Activated CD4-positive, alpha-beta memory T cell treated with anti-CD3 and anti-CD28 coated beads, Interleukin-2, amount 10 ng/mL, durations not matched to agents 7 days and 5 days (primary cell): Measurements from ENCODE around the gene RNF141. TPM values are rescaled to one million over a fixed set of nuclear protein-coding genes. Genes with fewer than 3 reads are reported as not detected.

Experiments used
- CTCF ChIA-PET: fragments of 350-600 bp; sonication (Branson Sonifier 250); formaldehyde crosslinking; loops from one replicate; lab custom pipeline; 2021; ENCODE audit warnings: antibody characterized with exemption, inconsistent platforms; lab: Charles Lee
- POLR2A ChIA-PET: fragments of 350-600 bp; sonication (Branson Sonifier 250); formaldehyde crosslinking; loops from one replicate; lab custom pipeline; 2021; ENCODE audit warnings: antibody characterized with exemption; lab: Charles Lee
- DNase-seq: peaks from one replicate; pipeline ENCODE4 v3.0.0-alpha.2; 2020
- H3K27ac Mint-ChIP-seq: one replicate; pipeline ENCODE4 v1.8.0; 2021; ENCODE audit warnings: mild to moderate bottlenecking, mixed read lengths
- H3K27me3 Mint-ChIP-seq: one replicate; pipeline ENCODE4 v1.8.0; 2021; ENCODE audit warnings: mixed read lengths
- H3K36me3 Mint-ChIP-seq: one replicate; pipeline ENCODE4 v1.8.0; 2021; ENCODE audit warnings: low read depth, mixed read lengths
- H3K4me1 Mint-ChIP-seq: one replicate; pipeline ENCODE4 v1.8.0; 2021; ENCODE audit warnings: mixed read lengths
- H3K4me3 Mint-ChIP-seq: one replicate; pipeline ENCODE4 v1.8.0; 2021; ENCODE audit warnings: mild to moderate bottlenecking, mixed read lengths
- H3K9me3 Mint-ChIP-seq: one replicate; pipeline ENCODE4 v1.8.0; 2021; ENCODE audit warnings: mixed read lengths
- total RNA-seq, 2 experiments: library from RNA; stranded (reverse); gene quantifications; one replicate each; pipeline ENCODE4 v1.2.3, GENCODE V29; 2021

Gene RNF141
- total RNA-seq, 2 experiments from 2014 or later = 12.2 to 12.3 TPM

- Mint-ChIP-seq H3K4me1 (peaks cover 9% of the 10 kb centered on the region), H3K9me3 (no peaks in the 10 kb centered on the region), H3K27me3 (no peaks in the 10 kb centered on the region), H3K36me3 (peaks cover 58% of the 10 kb centered on the region), H3K27ac (no peak overlapping the region), H3K4me3 (no peak overlapping the region)
- POLR2A ChIA-PET = no interaction called here
- no peak for DNase-seq
- CTCF ChIA-PET = interaction anchor here (0.5 kb wide), 1 partner anchor 1556 kb away, joined by 3 read pairs; no protein-coding TSS in a partner anchor
Measured at GRCh38 chr11:10490032-10490397, 51.0 kb downstream of the RNF141 start.

DNA sequence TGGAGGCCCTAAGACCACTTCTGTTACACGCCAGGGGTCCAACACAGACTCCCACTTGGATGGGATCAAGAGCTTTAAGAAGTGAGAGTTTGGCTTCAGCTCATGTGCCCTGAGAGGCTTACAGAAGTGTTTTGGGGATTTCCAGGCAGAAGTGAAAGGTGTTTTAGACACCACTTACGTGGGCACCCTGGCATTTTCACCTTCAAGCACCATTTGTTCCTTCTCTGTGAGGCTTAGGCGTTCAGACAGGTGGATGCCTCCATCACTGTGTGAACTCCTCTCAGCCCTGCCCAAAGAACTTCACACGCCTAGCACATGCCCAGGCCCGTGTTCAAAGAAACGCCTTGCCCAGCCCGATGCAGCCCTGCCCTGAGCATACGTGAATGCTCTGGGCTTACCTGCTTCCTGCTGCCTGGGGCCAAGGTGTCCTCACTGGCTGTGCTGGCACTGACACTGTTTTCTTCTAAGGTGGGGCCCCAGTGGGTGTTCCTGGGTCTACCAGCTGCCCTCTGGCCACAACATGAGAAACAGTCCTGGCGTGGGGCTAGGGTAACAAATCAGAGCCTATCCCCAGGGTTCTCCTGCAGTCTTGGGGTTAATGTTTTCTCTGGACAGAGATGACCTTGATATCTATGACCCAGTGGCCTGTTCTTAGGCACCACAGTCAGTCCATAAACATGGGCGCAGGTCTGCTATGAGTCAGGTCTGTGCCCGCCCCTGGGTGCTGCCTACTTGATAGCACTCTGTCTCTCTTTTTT, 51.9 kb downstream of the RNF141 start:
- POLR2A ChIA-PET = no interaction called here
- no peaks in the 10 kb centered on the region for H3K27me3 Mint-ChIP-seq
- CTCF ChIA-PET = interaction anchor here (0.5 to 1.3 kb wide), 2 partner anchors 52 to 1557 kb away, joined by 3 read pairs; partner anchors contain the start of gene RNF141

GRCh38 chr11:10488121-10488933, 52.7 kb downstream of the RNF141 start:
- peaks cover 54% of the 10 kb centered on the region for H3K36me3 Mint-ChIP-seq
- H3K4me1 Mint-ChIP-seq = peaks cover 9% of the 10 kb centered on the region
- no peak overlapping the region for H3K27ac Mint-ChIP-seq
- POLR2A ChIA-PET = interaction anchor here (1.6 kb wide), 1 partner anchor 29 kb away, joined by 3 read pairs; no protein-coding TSS in a partner anchor
- H3K4me3 Mint-ChIP-seq = no peak overlapping the region
- no peaks in the 10 kb centered on the region for H3K9me3 Mint-ChIP-seq
- no peak for DNase-seq
- H3K27me3 Mint-ChIP-seq = no peaks in the 10 kb centered on the region
- CTCF ChIA-PET = interaction anchor here (1.3 kb wide), 1 partner anchor 53 kb away, joined by 3 read pairs; the partner anchor contains the start of gene RNF141

More for the DNA sequence above, 51.9 kb downstream of the RNF141 start:
- DNase-seq = no peak
- no peak overlapping the region for H3K27ac Mint-ChIP-seq
- H3K4me3 Mint-ChIP-seq = no peak overlapping the region
- no peaks in the 10 kb centered on the region for H3K9me3 Mint-ChIP-seq
- peaks cover 57% of the 10 kb centered on the region for H3K36me3 Mint-ChIP-seq
- peaks cover 9% of the 10 kb centered on the region for H3K4me1 Mint-ChIP-seq

DNA sequence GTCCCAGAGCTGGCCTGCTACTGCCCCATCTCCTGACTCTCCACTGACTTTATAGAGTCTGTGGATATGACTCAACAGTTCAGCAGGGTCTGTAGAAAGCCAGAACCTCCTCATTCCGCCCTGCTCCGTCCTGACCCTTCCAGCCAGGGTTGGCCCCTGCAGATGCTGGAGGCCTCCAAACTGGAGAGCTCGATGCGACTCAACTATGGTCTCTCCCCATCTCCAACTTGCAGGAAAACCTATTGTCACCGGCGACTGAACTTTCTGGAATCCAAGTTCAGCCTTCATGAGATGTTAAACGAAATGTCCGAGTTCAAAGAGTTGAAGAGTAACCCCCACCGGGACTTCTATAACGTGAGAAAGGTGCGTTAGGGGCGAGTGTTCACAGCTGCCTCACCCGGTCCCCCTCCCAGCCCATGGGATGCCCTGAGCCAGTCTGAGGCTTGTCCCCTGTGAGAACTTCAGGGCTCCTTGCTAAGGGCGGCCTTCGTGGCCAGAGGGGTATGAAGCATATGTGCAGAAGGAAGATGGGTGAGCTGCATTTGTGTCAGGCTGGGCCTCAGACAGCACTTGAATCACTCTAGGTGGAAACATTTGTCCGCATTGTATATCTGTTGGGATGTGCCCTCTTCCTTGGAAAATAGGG, 53.9 kb downstream of the RNF141 start:
- no peaks in the 10 kb centered on the region for H3K27me3 Mint-ChIP-seq
- H3K4me1 Mint-ChIP-seq = peaks cover 9% of the 10 kb centered on the region
- no peak overlapping the region for H3K27ac Mint-ChIP-seq
- no peak for DNase-seq
- H3K4me3 Mint-ChIP-seq = no peak overlapping the region
- H3K9me3 Mint-ChIP-seq = no peaks in the 10 kb centered on the region
- ChIA-PET POLR2A (interaction anchor here (1.6 kb wide), 1 partner anchor 28 kb away, joined by 3 read pairs; no protein-coding TSS in a partner anchor), CTCF (no interaction called here)
- H3K36me3 Mint-ChIP-seq = peaks cover 47% of the 10 kb centered on the region

GRCh38 chr11:10486161-10486840, 54.7 kb downstream of the RNF141 start:
- Mint-ChIP-seq H3K4me3 (no peak overlapping the region), H3K27me3 (no peaks in the 10 kb centered on the region), H3K9me3 (no peaks in the 10 kb centered on the region), H3K27ac (no peak overlapping the region), H3K36me3 (peaks cover 45% of the 10 kb centered on the region), H3K4me1 (peaks cover 9% of the 10 kb centered on the region)
- POLR2A ChIA-PET = interaction anchor here (1.6 kb wide), 1 partner anchor 27 kb away, joined by 3 read pairs; no protein-coding TSS in a partner anchor
- DNase-seq = no peak
- CTCF ChIA-PET = interaction anchor here (1.3 kb wide), 1 partner anchor 55 kb away, joined by 5 read pairs; the partner anchor contains the start of gene RNF141

- Mint-ChIP-seq H3K4me3 (no peak overlapping the region), H3K27me3 (no peaks in the 10 kb centered on the region), H3K4me1 (peaks cover 9% of the 10 kb centered on the region), H3K27ac (no peak overlapping the region), H3K9me3 (no peaks in the 10 kb centered on the region), H3K36me3 (peaks cover 47% of the 10 kb centered on the region)
- ChIA-PET POLR2A (no interaction called here), CTCF (interaction anchor here (1.3 kb wide), 1 partner anchor 56 kb away, joined by 5 read pairs; the partner anchor contains the start of gene RNF141)
- no peak for DNase-seq
Measured at GRCh38 chr11:10485646-10486045, 55.3 kb downstream of the RNF141 start.

GRCh38 chr11:10484461-10485180, 56.4 kb downstream of the RNF141 start:
- H3K36me3 Mint-ChIP-seq = peaks cover 44% of the 10 kb centered on the region
- H3K9me3 Mint-ChIP-seq = no peaks in the 10 kb centered on the region
- no peaks in the 10 kb centered on the region for H3K27me3 Mint-ChIP-seq
- no peak overlapping the region for H3K27ac Mint-ChIP-seq
- H3K4me1 Mint-ChIP-seq = peaks cover 9% of the 10 kb centered on the region
- DNase-seq = no peak
- POLR2A ChIA-PET = no interaction called here
- H3K4me3 Mint-ChIP-seq = no peak overlapping the region
- CTCF ChIA-PET = interaction anchor here (1.3 kb wide), 1 partner anchor 57 kb away, joined by 5 read pairs; the partner anchor contains the start of gene RNF141

DNA sequence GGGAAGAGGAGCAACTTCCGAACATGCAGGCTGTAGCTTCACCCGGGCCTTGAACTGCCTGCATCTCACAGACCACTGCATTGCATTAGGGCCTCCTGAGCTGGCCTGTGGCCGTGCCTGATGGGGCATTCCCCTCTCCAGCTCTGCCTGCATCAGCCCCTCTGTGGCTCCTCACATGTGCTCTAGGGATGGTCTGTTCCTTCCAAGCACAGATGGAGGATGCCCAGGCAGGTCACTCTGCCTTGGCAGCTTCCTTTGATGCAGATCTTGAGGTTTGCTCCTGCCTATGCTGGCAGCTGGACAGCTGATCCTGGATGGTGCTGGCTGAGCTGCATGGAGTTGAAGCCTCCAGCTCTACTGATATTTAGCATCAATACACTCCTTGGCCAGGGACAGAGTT, 57.4 kb downstream of the RNF141 start:
- CTCF ChIA-PET = no interaction called here
- Mint-ChIP-seq H3K27ac (no peak overlapping the region), H3K9me3 (no peaks in the 10 kb centered on the region), H3K4me1 (peaks cover 8% of the 10 kb centered on the region), H3K36me3 (peaks cover 46% of the 10 kb centered on the region), H3K27me3 (no peaks in the 10 kb centered on the region), H3K4me3 (no peak overlapping the region)
- DNase-seq = no peak
- POLR2A ChIA-PET = interaction anchor here (1.3 kb wide), 1 partner anchor 24 kb away, joined by 3 read pairs; no protein-coding TSS in a partner anchor

DNA sequence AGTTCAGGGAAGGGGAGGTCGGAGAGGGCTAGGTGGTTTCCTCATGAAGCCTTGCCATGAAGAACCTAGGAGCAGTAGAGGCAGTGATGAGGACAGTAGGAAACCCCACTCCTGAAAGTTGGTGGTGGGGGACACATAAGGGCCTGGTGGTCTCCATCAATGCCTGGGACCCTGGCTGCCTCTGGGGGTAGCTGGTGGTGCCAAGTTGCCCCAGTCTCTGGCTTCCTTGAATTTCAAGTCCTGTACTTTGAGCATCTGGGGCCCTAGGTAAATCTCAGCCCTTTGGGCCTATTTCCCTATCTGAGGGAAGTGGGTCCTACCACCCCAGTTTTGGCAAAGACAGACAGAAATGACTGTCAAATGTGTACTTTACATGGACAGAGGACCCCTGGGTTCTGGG, 57.8 kb downstream of the RNF141 start:
- no peak for DNase-seq
- ChIA-PET POLR2A (interaction anchor here (1.3 kb wide), 1 partner anchor 23 kb away, joined by 3 read pairs; no protein-coding TSS in a partner anchor), CTCF (no interaction called here)
- Mint-ChIP-seq H3K4me3 (no peak overlapping the region), H3K36me3 (peaks cover 46% of the 10 kb centered on the region), H3K4me1 (peaks cover 3% of the 10 kb centered on the region), H3K27me3 (no peaks in the 10 kb centered on the region), H3K9me3 (no peaks in the 10 kb centered on the region), H3K27ac (no peak overlapping the region)

DNA sequence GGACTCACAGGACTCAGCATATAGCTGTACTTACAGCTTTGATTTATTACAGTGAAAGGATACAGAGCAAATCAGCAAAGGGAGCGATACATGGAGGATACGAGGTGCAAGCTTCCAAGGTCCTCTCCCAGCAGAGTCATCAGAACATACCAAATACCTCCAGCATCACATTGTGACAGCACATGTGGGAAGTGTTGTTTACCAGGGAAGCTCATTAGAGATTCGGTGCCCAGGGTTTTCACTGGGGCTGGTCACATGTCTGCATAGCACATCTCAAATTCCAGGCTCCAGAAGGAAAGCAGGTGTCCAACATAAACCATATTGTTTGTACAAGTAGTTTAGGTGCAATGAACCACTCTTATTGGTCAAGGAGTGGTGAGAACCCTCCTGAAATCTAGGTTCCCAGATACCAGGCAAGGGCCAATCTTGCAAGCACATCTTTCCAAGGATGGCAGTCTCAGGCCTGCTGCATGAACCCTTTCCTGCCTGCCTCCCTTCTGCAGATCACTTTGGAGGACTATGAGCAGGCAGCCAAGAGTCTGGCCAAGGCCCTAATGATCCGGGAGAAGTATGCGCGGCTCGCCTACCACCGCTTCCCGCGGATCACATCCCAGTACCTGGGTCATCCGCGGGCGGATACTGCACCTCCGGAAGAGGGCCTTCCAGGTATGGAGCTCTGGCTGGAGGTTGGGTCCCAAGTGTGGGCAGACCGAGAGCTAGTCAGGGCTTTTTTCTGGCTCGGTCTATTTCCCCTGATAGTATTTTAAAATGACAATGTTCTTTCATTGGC, 59.2 kb downstream of the RNF141 start:
- CTCF ChIA-PET = no interaction called here
- Mint-ChIP-seq H3K4me3 (no peak overlapping the region), H3K9me3 (no peaks in the 10 kb centered on the region), H3K27ac (no peak overlapping the region), H3K4me1 (no peaks in the 10 kb centered on the region), H3K27me3 (no peaks in the 10 kb centered on the region), H3K36me3 (peaks cover 36% of the 10 kb centered on the region)
- POLR2A ChIA-PET = interaction anchor here (0.7 to 1.3 kb wide), 2 partner anchors 26 to 179 kb away, joined by 3 to 4 read pairs; no protein-coding TSS in a partner anchor
- DNase-seq = no peak

DNA sequence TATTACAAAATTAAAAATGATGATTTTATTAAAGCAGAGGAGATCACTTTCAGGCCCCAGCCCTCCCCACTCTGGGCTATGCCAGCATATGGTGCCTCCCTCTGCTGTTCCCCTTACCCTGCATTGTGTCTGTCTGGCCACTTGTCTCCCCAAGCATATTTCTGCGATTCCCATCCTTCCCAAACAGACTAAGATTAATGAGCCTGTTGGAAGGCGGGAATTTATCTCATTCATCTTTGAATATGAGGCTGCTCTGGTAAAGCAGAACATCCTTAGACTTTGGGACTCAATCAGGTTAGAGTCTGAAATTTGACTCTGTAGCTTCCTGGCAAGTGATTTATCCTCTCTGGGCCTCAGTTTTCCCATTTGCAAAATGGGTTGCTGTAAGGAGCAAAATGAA, 60.2 kb downstream of the RNF141 start:
- DNase-seq = no peak
- H3K27me3 Mint-ChIP-seq = no peaks in the 10 kb centered on the region
- H3K4me1 Mint-ChIP-seq = no peaks in the 10 kb centered on the region
- CTCF ChIA-PET = no interaction called here
- peaks cover 40% of the 10 kb centered on the region for H3K36me3 Mint-ChIP-seq
- POLR2A ChIA-PET = interaction anchor here (1.3 kb wide), 1 partner anchor 25 kb away, joined by 4 read pairs; no protein-coding TSS in a partner anchor
- no peaks in the 10 kb centered on the region for H3K9me3 Mint-ChIP-seq
- H3K4me3 Mint-ChIP-seq = no peak overlapping the region
- no peak overlapping the region for H3K27ac Mint-ChIP-seq
